GM19455 (cell line): ENCODE results near the gene PTPN14.
"Not testable (repeated sequence)": the region's sequence is repeated elsewhere in the genome, so short reads cannot be mapped to it uniquely, and the experiment has no call there.

Experiments used
- ATAC-seq: cut with Tn5 transposase; IDR thresholded peaks from one replicate; pipeline ENCODE4 v1.9.1; 2021; ENCODE audit not compliant: unreplicated experiment

The PTPN14 gene

GRCh38 chr1:214542275-214543199 is 8.9 kb downstream of the PTPN14 start:
- no peak for ATAC-seq

- no peak for ATAC-seq
Observed at GRCh38 chr1:214541693-214542092, 9.7 kb downstream of the PTPN14 start.

- no peak for ATAC-seq
Observed at GRCh38 chr1:214541206-214541605, 10.2 kb downstream of the PTPN14 start.

GRCh38 chr1:214540324-214540723 is 11.1 kb downstream of the PTPN14 start:
- no peak for ATAC-seq

GRCh38 chr1:214538496-214538895 is 12.9 kb downstream of the PTPN14 start:
- no peak for ATAC-seq

GRCh38 chr1:214537872-214538473 is 13.4 kb downstream of the PTPN14 start:
- ATAC-seq = no peak

- ATAC-seq = no peak
Observed at GRCh38 chr1:214537219-214537618, 14.2 kb downstream of the PTPN14 start.

- ATAC-seq = no peak
Observed at GRCh38 chr1:214532070-214532469, 19.3 kb downstream of the PTPN14 start.

- ATAC-seq = no peak
Observed at GRCh38 chr1:214525535-214526019, 25.8 kb downstream of the PTPN14 start.

- no peak for ATAC-seq
Observed at GRCh38 chr1:214524824-214525223, 26.6 kb downstream of the PTPN14 start.

- no peak for ATAC-seq
Observed at GRCh38 chr1:214523124-214523824, 28.1 kb downstream of the PTPN14 start.

GRCh38 chr1:214521458-214521857 is 29.9 kb downstream of the PTPN14 start:
- not testable (repeated sequence) for ATAC-seq

GRCh38 chr1:214520544-214521165 is 30.7 kb downstream of the PTPN14 start:
- ATAC-seq = no peak

- no peak for ATAC-seq
Observed at GRCh38 chr1:214518361-214518760, 33.0 kb downstream of the PTPN14 start.

- no peak for ATAC-seq
Observed at GRCh38 chr1:214516434-214517326, 34.7 kb downstream of the PTPN14 start.

- ATAC-seq = no peak
Observed at GRCh38 chr1:214515544-214516433, 35.6 kb downstream of the PTPN14 start.

- ATAC-seq = no peak
Observed at GRCh38 chr1:214514819-214515383, 36.5 kb downstream of the PTPN14 start.

- ATAC-seq = no peak
Observed at GRCh38 chr1:214514032-214514818, 37.2 kb downstream of the PTPN14 start.
